CD14-positive monocyte (primary cell): Measurements from ENCODE around the gene DNAAF5. TPM values are rescaled to one million over a fixed set of nuclear protein-coding genes. Genes with fewer than 3 reads are reported as not detected.

Experiments
- DNase-seq, 3 donors: peaks; one replicate each; pipeline ENCODE4 v3.0.0-alpha.2; 2011 to 2022
- H2AFZ ChIP-seq: 2 replicates; pipeline ENCODE4 v1.6.0; 2012; ENCODE audit warnings: mild to moderate bottlenecking, low read depth, low read length, inconsistent platforms; ENCODE audit not compliant: insufficient read depth, poor library complexity, severe bottlenecking
- H3K27ac ChIP-seq, 2 donors: 1 replicate in 1 of 2; 2 replicates in 1 of 2; pipeline ENCODE4 v1.5.1; 2012 to 2013; ENCODE audit warnings: low read length in 2 of 2, control low read depth in 1 of 2, inconsistent platforms in 1 of 2, low read depth in 1 of 2, mild to moderate bottlenecking in 1 of 2
- H3K27me3 ChIP-seq, 2 donors: one replicate each; pipeline versions ENCODE4 v1.6.0 to v1.6.1; 2011 to 2013; ENCODE audit warnings: low read length in 2 of 2; ENCODE audit not compliant: control insufficient read depth in 2 of 2, insufficient read depth in 2 of 2
- H3K36me3 ChIP-seq, 2 donors: replicated peaks in 1 of 2; 1 replicate in 1 of 2; 2 replicates in 1 of 2; pipeline versions ENCODE4 v1.5.1 to v1.6.1; 2012 to 2013; ENCODE audit warnings: low read length in 2 of 2, control low read depth in 1 of 2, inconsistent platforms in 1 of 2, mild to moderate bottlenecking in 1 of 2; ENCODE audit not compliant: insufficient read depth in 2 of 2, control insufficient read depth in 1 of 2
- H3K4me1 ChIP-seq, 2 donors: 1 replicate in 1 of 2; 2 replicates in 1 of 2; pipeline versions ENCODE4 v1.5.1 to v1.6.1; 2012 to 2013; ENCODE audit warnings: low read length in 2 of 2, control low read depth in 1 of 2, inconsistent platforms in 1 of 2, mild to moderate bottlenecking in 1 of 2, moderate library complexity in 1 of 2; ENCODE audit not compliant: insufficient read depth in 2 of 2, control insufficient read depth in 1 of 2
- H3K4me2 ChIP-seq: replicated peaks from 2 replicates; pipeline ENCODE3; 2012; ENCODE audit warnings: low read length, moderate library complexity, mild to moderate bottlenecking; ENCODE audit not compliant: poor library complexity, severe bottlenecking; ENCODE audit errors: extremely low read depth
- H3K4me3 ChIP-seq, 3 experiments: fragments of 200-600 bp in 1 of 3; sonication (generic) in 1 of 3; replicated peaks in 1 of 3; 1 replicate in 2 of 3; 2 replicates in 1 of 3; pipeline ENCODE4 v1.5.1; 2011 to 2013; ENCODE audit warnings: low read length in 3 of 3, mild to moderate bottlenecking in 3 of 3, control low read depth in 2 of 3, low read depth in 2 of 3, inconsistent platforms in 1 of 3, moderate library complexity in 1 of 3
- H3K79me2 ChIP-seq: 2 replicates; pipeline ENCODE4 v1.6.0; 2012; ENCODE audit warnings: mild to moderate bottlenecking, control low read depth, inconsistent platforms, low read length, moderate library complexity; ENCODE audit not compliant: insufficient read depth
- H3K9ac ChIP-seq: 2 replicates; pipeline ENCODE4 v1.6.0; 2017; ENCODE audit warnings: low read length, mild to moderate bottlenecking; ENCODE audit not compliant: insufficient read depth, poor library complexity, severe bottlenecking
- H3K9me3 ChIP-seq, 2 donors: replicated peaks in 1 of 2; 1 replicate in 1 of 2; 2 replicates in 1 of 2; pipeline versions ENCODE4 v1.5.1 to v1.6.1; 2012 to 2013; ENCODE audit warnings: low read length in 2 of 2, control low read depth in 1 of 2; ENCODE audit not compliant: control insufficient read depth in 1 of 2, insufficient read depth in 1 of 2
- H4K20me1 ChIP-seq: 2 replicates; pipeline ENCODE4 v1.6.0; 2012; ENCODE audit warnings: mild to moderate bottlenecking, low read length, control low read depth, moderate library complexity; ENCODE audit not compliant: insufficient read depth
- H3K27ac Mint-ChIP-seq, 7 donors: one replicate each; pipeline ENCODE4 v1.8.0; 2020; ENCODE audit warnings: mild to moderate bottlenecking in 7 of 7, mixed read lengths in 7 of 7, moderate library complexity in 6 of 7, inconsistent platforms in 2 of 7
- H3K27me3 Mint-ChIP-seq, 3 donors: one replicate each; pipeline ENCODE4 v1.8.0; 2021 to 2022; ENCODE audit warnings: low read depth in 3 of 3, mild to moderate bottlenecking in 3 of 3, mixed read lengths in 3 of 3, moderate library complexity in 3 of 3, inconsistent platforms in 1 of 3
- H3K36me3 Mint-ChIP-seq, 2 donors: one replicate each; pipeline ENCODE4 v1.8.0; 2020; ENCODE audit warnings: mixed read lengths in 2 of 2, inconsistent platforms in 1 of 2, mild to moderate bottlenecking in 1 of 2
- H3K4me1 Mint-ChIP-seq: one replicate; pipeline ENCODE4 v1.8.0; 2020; ENCODE audit warnings: mild to moderate bottlenecking, mixed read lengths
- H3K4me3 Mint-ChIP-seq, 2 donors: one replicate each; pipeline ENCODE4 v1.8.0; 2020; ENCODE audit warnings: mild to moderate bottlenecking in 2 of 2, mixed read lengths in 2 of 2, moderate library complexity in 1 of 2
- H3K9me3 Mint-ChIP-seq, 7 donors: one replicate each; pipeline ENCODE4 v1.8.0; 2020 to 2022; ENCODE audit warnings: mixed read lengths in 7 of 7, mild to moderate bottlenecking in 6 of 7, moderate library complexity in 6 of 7, inconsistent platforms in 2 of 7
- WGBS: methylation state at CpG from one replicate; pipeline ENCODE4 v1.1.5; 2013; ENCODE audit warnings: missing lambda C conversion rate; ENCODE audit not compliant: insufficient coverage; 5-methylcytosine and 5-hydroxymethylcytosine counted together
- intact Hi-C, 2 donors: fragments of 100-400 bp; cut with micrococcal nuclease; formaldehyde crosslinking; loops; one replicate each; pipeline versions ENCODE4 v1.15.0 to v1.15.1; 2023
- polyA plus RNA-seq, 3 donors: library from polyadenylated mRNA; depleted of rRNA in 1 of 3; unstranded in 2 of 3; stranded (reverse) in 1 of 3; fragments of 300-500 nt in 2 of 3; fragments of >200 nt in 1 of 3; fragmentation: Illumina TruSeq in 2 of 3; gene quantifications; 1 replicate in 2 of 3; 2 replicates in 1 of 3; pipeline ENCODE4 v1.2.3, GENCODE V29; 2012 to 2021
- TF ChIP-seq, protein P1 (sequence below): fragments of 200-600 bp; IDR thresholded peaks from one replicate; pipeline ENCODE4 v1.8.0; 2022; ENCODE audit warnings: antibody characterized with exemption, mild to moderate bottlenecking

Gene DNAAF5
- polyA plus RNA-seq, 3 donors: 1.2 to 9.6 (median 2.0) TPM

DNA sequence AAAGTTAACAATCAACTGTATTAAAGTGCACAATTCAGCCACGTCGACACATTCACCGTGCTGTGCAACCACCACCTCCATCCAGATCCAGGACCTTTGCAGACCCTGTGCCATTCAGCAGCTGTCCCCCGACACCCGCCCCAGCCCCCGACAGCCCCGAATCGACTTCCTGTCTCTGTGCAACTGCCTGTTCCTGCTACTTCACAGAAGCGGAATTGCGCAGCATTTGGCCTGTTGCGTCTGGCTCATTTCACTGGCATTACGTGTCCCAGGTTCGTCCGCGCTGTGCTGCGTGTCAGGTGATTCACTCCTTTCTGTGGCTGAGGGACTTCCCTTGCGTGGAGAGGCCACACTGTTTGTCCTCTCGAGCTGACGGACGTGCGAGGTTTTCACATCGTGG is 33.2 kb upstream of the DNAAF5 start:
- H3K36me3 Mint-ChIP-seq: no peaks in the 10 kb centered on the region
- H3K4me3 ChIP-seq: no peak overlapping the region
- no peaks in the 10 kb centered on the region for H3K4me1 Mint-ChIP-seq
- H3K79me2 ChIP-seq: no peaks in the 10 kb centered on the region
- no peaks in the 10 kb centered on the region for H3K36me3 ChIP-seq
- WGBS: 91% methylated on average over 20 of the region's 22 CpGs
- peaks cover 24 to 56% of the 10 kb centered on the region in 2 donors for H3K9me3 ChIP-seq
- no peaks in the 10 kb centered on the region for H3K4me1 ChIP-seq
- H3K27ac Mint-ChIP-seq: no peak overlapping the region
- TF ChIP-seq, protein P1, sequence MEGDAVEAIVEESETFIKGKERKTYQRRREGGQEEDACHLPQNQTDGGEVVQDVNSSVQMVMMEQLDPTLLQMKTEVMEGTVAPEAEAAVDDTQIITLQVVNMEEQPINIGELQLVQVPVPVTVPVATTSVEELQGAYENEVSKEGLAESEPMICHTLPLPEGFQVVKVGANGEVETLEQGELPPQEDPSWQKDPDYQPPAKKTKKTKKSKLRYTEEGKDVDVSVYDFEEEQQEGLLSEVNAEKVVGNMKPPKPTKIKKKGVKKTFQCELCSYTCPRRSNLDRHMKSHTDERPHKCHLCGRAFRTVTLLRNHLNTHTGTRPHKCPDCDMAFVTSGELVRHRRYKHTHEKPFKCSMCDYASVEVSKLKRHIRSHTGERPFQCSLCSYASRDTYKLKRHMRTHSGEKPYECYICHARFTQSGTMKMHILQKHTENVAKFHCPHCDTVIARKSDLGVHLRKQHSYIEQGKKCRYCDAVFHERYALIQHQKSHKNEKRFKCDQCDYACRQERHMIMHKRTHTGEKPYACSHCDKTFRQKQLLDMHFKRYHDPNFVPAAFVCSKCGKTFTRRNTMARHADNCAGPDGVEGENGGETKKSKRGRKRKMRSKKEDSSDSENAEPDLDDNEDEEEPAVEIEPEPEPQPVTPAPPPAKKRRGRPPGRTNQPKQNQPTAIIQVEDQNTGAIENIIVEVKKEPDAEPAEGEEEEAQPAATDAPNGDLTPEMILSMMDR: no peak
- peaks cover 0 to 3% (median 3%) of the 10 kb centered on the region in 3 donors for H3K27me3 Mint-ChIP-seq
- no peak overlapping the region for H3K4me3 Mint-ChIP-seq
- no peaks in the 10 kb centered on the region for H3K27me3 ChIP-seq
- DNase-seq: no peak
- H3K9me3 Mint-ChIP-seq: peaks cover 23 to 75% (median 62%) of the 10 kb centered on the region in 7 donors
- intact Hi-C loops: no loop called here
- H3K9ac ChIP-seq: no peak overlapping the region
- H3K4me2 ChIP-seq: no peak overlapping the region
- no peak overlapping the region for H2AFZ ChIP-seq
- H3K27ac ChIP-seq: no peak overlapping the region
- H4K20me1 ChIP-seq: no peaks in the 10 kb centered on the region

DNA sequence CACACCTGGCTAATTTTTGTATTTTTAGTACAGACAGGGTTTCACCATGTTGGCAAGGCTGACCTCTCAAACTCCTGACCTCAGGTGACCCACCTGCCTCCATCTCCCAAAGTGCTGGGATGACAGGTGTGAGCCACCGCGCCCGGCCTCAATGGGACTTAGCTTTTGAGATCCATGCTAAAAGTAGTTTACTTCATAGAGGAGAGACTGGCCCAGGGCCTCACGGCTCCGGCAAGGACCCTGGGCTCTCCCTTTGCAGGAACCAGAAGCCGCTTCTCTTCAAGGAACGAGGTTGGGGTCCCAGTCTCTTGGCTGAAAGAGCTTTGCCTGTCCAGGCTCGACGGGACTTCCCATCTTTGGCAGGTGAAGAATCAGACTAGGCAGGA is 30.1 kb upstream of the DNAAF5 start:
- H3K4me2 ChIP-seq: no peak overlapping the region
- WGBS: 87% methylated on average over 6 of the region's 9 CpGs
- H3K4me3 ChIP-seq: no peak overlapping the region
- H3K27me3 ChIP-seq: no peaks in the 10 kb centered on the region
- H3K27ac ChIP-seq: no peak overlapping the region
- peaks cover 0 to 3% (median 3%) of the 10 kb centered on the region in 3 donors for H3K27me3 Mint-ChIP-seq
- peaks cover 2% of the 10 kb centered on the region for H3K4me1 Mint-ChIP-seq
- TF ChIP-seq, protein P1: no peak
- peaks cover 12 to 43% (median 31%) of the 10 kb centered on the region in 7 donors for H3K9me3 Mint-ChIP-seq
- no peaks in the 10 kb centered on the region for H4K20me1 ChIP-seq
- H3K36me3 Mint-ChIP-seq: no peaks in the 10 kb centered on the region
- no peaks in the 10 kb centered on the region for H3K36me3 ChIP-seq
- H3K79me2 ChIP-seq: no peaks in the 10 kb centered on the region
- H3K9ac ChIP-seq: no peak overlapping the region
- H3K4me1 ChIP-seq: no peaks in the 10 kb centered on the region
- H3K27ac Mint-ChIP-seq: no peak overlapping the region
- no peak for DNase-seq
- H2AFZ ChIP-seq: no peak overlapping the region
- peaks cover 5 to 26% of the 10 kb centered on the region in 2 donors for H3K9me3 ChIP-seq
- H3K4me3 Mint-ChIP-seq: no peak overlapping the region
- intact Hi-C loops: no loop called here
